SU-DHL-6 (cell line): ENCODE measurements around the gene XCL1.

Experiments
- H2AFZ ChIP-seq: fragments of 200-600 bp; sonication (generic); 2 replicates; pipeline ENCODE4 v1.6.1; 2014; ENCODE audit warnings: low read depth, mild to moderate bottlenecking, moderate library complexity, mixed read lengths, antibody characterized with exemption, low read length; ENCODE audit not compliant: severe bottlenecking
- H3F3A ChIP-seq: fragments of 200-600 bp; shearing (Covaris generic); 2 replicates; pipeline ENCODE4 v1.6.0; 2016; ENCODE audit warnings: antibody characterized with exemption, mild to moderate bottlenecking; ENCODE audit not compliant: insufficient read depth
- H3K27ac ChIP-seq: fragments of 200-600 bp; sonication (generic); 2 replicates; pipeline ENCODE4 v1.5.1; 2016; ENCODE audit warnings: low read depth, mild to moderate bottlenecking, low read length, moderate library complexity, mixed read lengths
- H3K27me3 ChIP-seq: fragments of 200-600 bp; sonication (generic), shearing (Covaris generic); 2 replicates; pipeline ENCODE4 v1.6.0; 2014; ENCODE audit warnings: mild to moderate bottlenecking, low read length
- H3K36me3 ChIP-seq: fragments of 200-600 bp; sonication (generic); 2 replicates; pipeline ENCODE4 v1.6.1; 2014; ENCODE audit warnings: mild to moderate bottlenecking, low read length, mixed read lengths
- H3K4me2 ChIP-seq: fragments of 300-600, 200-600 bp; shearing (Covaris generic), sonication (generic); 2 replicates; pipeline ENCODE4 v1.6.0; 2014; ENCODE audit warnings: low read length, low read depth, mild to moderate bottlenecking; ENCODE audit not compliant: poor library complexity, severe bottlenecking
- H3K4me3 ChIP-seq: fragments of 200-600 bp; sonication (generic); 2 replicates; pipeline ENCODE4 v1.5.1; 2014; ENCODE audit warnings: antibody characterized with exemption, low read length, mild to moderate bottlenecking, mixed read lengths; ENCODE audit not compliant: insufficient read depth, poor library complexity, severe bottlenecking
- H3K79me2 ChIP-seq: fragments of 200-600 bp; sonication (generic); 2 replicates; pipeline ENCODE4 v1.6.1; 2014; ENCODE audit warnings: mild to moderate bottlenecking, low read length, moderate library complexity; ENCODE audit not compliant: insufficient read depth
- H3K9ac ChIP-seq: fragments of 200-600 bp; sonication (generic); 2 replicates; pipeline ENCODE4 v1.7.0; 2014; ENCODE audit warnings: mild to moderate bottlenecking, low read length
- H3K9me2 ChIP-seq: fragments of 200-600 bp; sonication (generic); replicated peaks from 2 replicates; pipeline ENCODE4 v1.6.1; 2014; ENCODE audit warnings: low read length; ENCODE audit not compliant: insufficient read depth
- H3K9me3 ChIP-seq: fragments of 200-600 bp; sonication (generic); 2 replicates; pipeline ENCODE4 v1.6.1; 2014; ENCODE audit warnings: low read length, mixed read lengths; ENCODE audit not compliant: insufficient read depth
- H4K20me1 ChIP-seq: fragments of 200-600 bp; sonication (generic); 2 replicates; pipeline ENCODE4 v1.6.1; 2014; ENCODE audit warnings: low read depth, mild to moderate bottlenecking, antibody characterized with exemption, low read length, moderate library complexity, mixed read lengths
- CTCF ChIP-seq: fragments of 200-600 bp; sonication (generic); IDR thresholded peaks from one replicate; pipeline ENCODE4 v1.5.1; 2017; ENCODE audit warnings: antibody characterized with exemption, mild to moderate bottlenecking, low read length, moderate library complexity; ENCODE audit not compliant: insufficient read depth, poor library complexity, severe bottlenecking
- EZH2phosphoT487 ChIP-seq: fragments of 200-600 bp; sonication (generic), shearing (Covaris generic); conservative IDR thresholded peaks from 2 replicates; pipeline ENCODE4 v1.6.1; 2018; ENCODE audit warnings: mild to moderate bottlenecking, antibody characterized with exemption, low read length, moderate library complexity, mixed read lengths

XCL1 gene

GRCh38 chr1:168554603-168555483 lies 21.6 kb upstream of the XCL1 start:
- H3K36me3 ChIP-seq: no peaks in the 10 kb centered on the region
- no peak overlapping the region for H3K4me3 ChIP-seq
- H3K79me2 ChIP-seq: no peaks in the 10 kb centered on the region
- no peak overlapping the region for H3K9ac ChIP-seq
- H3K9me2 ChIP-seq: no peaks in the 10 kb centered on the region
- no peak overlapping the region for H3K4me2 ChIP-seq
- H3K27me3 ChIP-seq: no peaks in the 10 kb centered on the region
- no peak overlapping the region for H2AFZ ChIP-seq
- H4K20me1 ChIP-seq: no peaks in the 10 kb centered on the region
- H3K9me3 ChIP-seq: no peaks in the 10 kb centered on the region
- no peaks in the 10 kb centered on the region for H3F3A ChIP-seq
- no peak for TF ChIP-seq EZH2phosphoT487
- no peak for TF ChIP-seq CTCF
- no peak overlapping the region for H3K27ac ChIP-seq

- H3K36me3 ChIP-seq: no peaks in the 10 kb centered on the region
- H3K4me3 ChIP-seq: no peak overlapping the region
- H3K79me2 ChIP-seq: no peaks in the 10 kb centered on the region
- no peak overlapping the region for H2AFZ ChIP-seq
- H3K27me3 ChIP-seq: no peaks in the 10 kb centered on the region
- H3K9me3 ChIP-seq: no peaks in the 10 kb centered on the region
- no peak for TF ChIP-seq EZH2phosphoT487
- no peak for TF ChIP-seq CTCF
- H3K9ac ChIP-seq: no peak overlapping the region
- no peak overlapping the region for H3K27ac ChIP-seq
- H3K9me2 ChIP-seq: no peaks in the 10 kb centered on the region
- no peak overlapping the region for H3K4me2 ChIP-seq
- no peaks in the 10 kb centered on the region for H4K20me1 ChIP-seq
- no peaks in the 10 kb centered on the region for H3F3A ChIP-seq
Measured at GRCh38 chr1:168555508-168556046, 20.8 kb upstream of the XCL1 start.

- Histone ChIP-seq H3K9ac (no peak overlapping the region), H3F3A (no peaks in the 10 kb centered on the region), H3K9me3 (no peaks in the 10 kb centered on the region), H3K79me2 (no peaks in the 10 kb centered on the region), H3K4me3 (no peak overlapping the region), H3K27me3 (no peaks in the 10 kb centered on the region), H4K20me1 (no peaks in the 10 kb centered on the region), H3K4me2 (no peak overlapping the region), H3K27ac (no peak overlapping the region), H3K36me3 (no peaks in the 10 kb centered on the region), H3K9me2 (0 out of 2 replicates have a peak, but pooled peaks cover 4% of the 10 kb centered on the region), H2AFZ (no peak overlapping the region)
- TF ChIP-seq CTCF (no peak), EZH2phosphoT487 (no peak)
Measured at GRCh38 chr1:168556647-168557046, 19.8 kb upstream of the XCL1 start.
